NT2/D1 (cell line): ENCODE measurements around the gene FSCN2.

Source experiments
- YY1 ChIP-seq: IDR thresholded peaks from 2 replicates; pipeline ENCODE4 v1.6.1; 2011; ENCODE audit not compliant: insufficient read length, insufficient read depth
- ZNF274 ChIP-seq: IDR thresholded peaks from 2 replicates; pipeline ENCODE4 v1.6.1; 2011; ENCODE audit warnings: mild to moderate bottlenecking, low read depth, low read length

DNA sequence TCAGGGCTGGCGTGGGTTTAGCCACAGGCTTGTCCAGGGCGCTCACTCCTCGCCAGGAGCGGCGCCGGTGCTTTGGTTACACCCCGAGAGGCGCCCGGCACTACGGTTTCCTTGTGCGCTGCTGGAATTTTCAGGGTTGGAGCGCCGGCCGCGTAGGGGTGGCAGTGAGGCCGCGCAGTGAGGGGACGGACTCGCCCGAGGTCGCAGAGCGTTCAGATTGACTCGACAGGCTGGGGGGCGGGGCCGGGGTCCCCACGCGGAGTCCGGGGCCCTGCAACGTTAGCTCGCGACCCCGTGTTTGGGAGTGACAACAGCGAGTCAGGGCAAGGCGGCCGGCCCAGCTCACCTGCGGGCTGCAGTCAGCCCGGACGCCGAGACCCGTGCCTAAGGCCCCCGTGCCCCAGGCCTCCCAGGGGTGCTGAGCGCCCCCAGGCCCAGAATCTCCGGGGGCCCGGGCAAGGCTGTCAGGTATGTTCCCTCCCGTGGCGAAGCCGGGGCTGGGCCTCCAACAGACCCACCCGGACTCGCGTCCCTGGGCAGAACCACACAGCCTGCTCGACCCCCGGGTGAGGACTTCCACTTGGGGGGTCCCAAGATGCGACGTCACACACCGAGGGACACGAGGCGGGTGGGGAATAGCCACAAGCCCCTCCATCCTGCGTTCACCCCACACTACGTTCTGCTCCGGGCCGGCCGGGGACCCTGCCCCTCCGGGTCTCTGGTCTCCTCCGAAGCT is 14.3 kb upstream of the FSCN2 start:
- TF ChIP-seq YY1: no peak
- TF ChIP-seq ZNF274: no peak
